PFSK-1 (cell line): Measurements from ENCODE around the gene LHB.

Source experiments
- FOXP2 ChIP-seq: optimal IDR thresholded peaks from 2 replicates; pipeline ENCODE3; 2011; ENCODE audit warnings: borderline replicate concordance, control low read depth, inconsistent platforms; ENCODE audit not compliant: insufficient read depth; ENCODE audit errors: extremely low read length, extremely low read depth
- POLR2AphosphoS5 ChIP-seq: IDR thresholded peaks from 2 replicates; pipeline ENCODE4 v1.6.1; 2012; ENCODE audit warnings: low read depth, mild to moderate bottlenecking, control low read depth, low read length, moderate library complexity
- SIN3A ChIP-seq: IDR thresholded peaks from 2 replicates; pipeline ENCODE4 v1.6.1; 2012; ENCODE audit warnings: mild to moderate bottlenecking, low read length, moderate library complexity, borderline replicate concordance; ENCODE audit not compliant: insufficient read depth
- TAF1 ChIP-seq: IDR thresholded peaks from 2 replicates; pipeline ENCODE4 v1.6.1; 2012; ENCODE audit warnings: low read length, control low read depth, borderline replicate concordance; ENCODE audit not compliant: insufficient read depth
- TF ChIP-seq, protein P1 (sequence below), 2 experiments: IDR thresholded peaks; 2 replicates each; pipeline versions ENCODE4 v1.6.1 to v1.8.0; 2011 to 2012; ENCODE audit warnings: low read depth in 2 of 2, low read length in 2 of 2, control low read depth in 1 of 2, inconsistent platforms in 1 of 2, mild to moderate bottlenecking in 1 of 2, moderate library complexity in 1 of 2; ENCODE audit not compliant: insufficient read depth in 1 of 2

LHB gene

DNA sequence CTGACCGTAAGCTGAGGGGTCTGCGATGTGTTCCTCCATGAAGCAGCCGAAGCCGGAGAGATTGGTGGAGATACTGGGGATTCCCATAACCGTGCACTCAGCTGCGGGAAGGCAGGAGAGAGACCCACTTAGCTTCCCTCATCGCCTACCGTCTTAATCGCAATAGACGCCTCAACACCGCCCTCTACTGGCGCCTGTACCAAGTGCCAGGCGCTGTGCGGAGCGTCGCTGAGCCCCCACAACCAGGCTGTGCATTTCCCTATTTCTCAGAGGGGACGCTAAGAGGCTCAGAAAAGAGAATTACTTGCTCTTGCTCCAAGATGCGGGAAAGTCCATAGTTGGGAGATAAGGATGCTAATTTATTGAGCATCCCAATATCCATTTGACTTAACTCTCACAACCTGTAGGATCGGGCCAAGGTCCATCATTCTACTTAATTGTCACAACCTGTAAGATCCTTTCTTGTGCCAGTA, 45.9 kb downstream of the LHB start:
- TF ChIP-seq POLR2AphosphoS5 (no peak), SIN3A (no peak), FOXP2 (no peak), TAF1 (no peak)
- TF ChIP-seq, protein P1, sequence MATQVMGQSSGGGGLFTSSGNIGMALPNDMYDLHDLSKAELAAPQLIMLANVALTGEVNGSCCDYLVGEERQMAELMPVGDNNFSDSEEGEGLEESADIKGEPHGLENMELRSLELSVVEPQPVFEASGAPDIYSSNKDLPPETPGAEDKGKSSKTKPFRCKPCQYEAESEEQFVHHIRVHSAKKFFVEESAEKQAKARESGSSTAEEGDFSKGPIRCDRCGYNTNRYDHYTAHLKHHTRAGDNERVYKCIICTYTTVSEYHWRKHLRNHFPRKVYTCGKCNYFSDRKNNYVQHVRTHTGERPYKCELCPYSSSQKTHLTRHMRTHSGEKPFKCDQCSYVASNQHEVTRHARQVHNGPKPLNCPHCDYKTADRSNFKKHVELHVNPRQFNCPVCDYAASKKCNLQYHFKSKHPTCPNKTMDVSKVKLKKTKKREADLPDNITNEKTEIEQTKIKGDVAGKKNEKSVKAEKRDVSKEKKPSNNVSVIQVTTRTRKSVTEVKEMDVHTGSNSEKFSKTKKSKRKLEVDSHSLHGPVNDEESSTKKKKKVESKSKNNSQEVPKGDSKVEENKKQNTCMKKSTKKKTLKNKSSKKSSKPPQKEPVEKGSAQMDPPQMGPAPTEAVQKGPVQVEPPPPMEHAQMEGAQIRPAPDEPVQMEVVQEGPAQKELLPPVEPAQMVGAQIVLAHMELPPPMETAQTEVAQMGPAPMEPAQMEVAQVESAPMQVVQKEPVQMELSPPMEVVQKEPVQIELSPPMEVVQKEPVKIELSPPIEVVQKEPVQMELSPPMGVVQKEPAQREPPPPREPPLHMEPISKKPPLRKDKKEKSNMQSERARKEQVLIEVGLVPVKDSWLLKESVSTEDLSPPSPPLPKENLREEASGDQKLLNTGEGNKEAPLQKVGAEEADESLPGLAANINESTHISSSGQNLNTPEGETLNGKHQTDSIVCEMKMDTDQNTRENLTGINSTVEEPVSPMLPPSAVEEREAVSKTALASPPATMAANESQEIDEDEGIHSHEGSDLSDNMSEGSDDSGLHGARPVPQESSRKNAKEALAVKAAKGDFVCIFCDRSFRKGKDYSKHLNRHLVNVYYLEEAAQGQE (IDR thresholded peaks at IDR 0.05; ENCODE audit: insufficient read depth in 1 of 2, low read depth in 2 of 2, low read length in 2 of 2) = no peak

DNA sequence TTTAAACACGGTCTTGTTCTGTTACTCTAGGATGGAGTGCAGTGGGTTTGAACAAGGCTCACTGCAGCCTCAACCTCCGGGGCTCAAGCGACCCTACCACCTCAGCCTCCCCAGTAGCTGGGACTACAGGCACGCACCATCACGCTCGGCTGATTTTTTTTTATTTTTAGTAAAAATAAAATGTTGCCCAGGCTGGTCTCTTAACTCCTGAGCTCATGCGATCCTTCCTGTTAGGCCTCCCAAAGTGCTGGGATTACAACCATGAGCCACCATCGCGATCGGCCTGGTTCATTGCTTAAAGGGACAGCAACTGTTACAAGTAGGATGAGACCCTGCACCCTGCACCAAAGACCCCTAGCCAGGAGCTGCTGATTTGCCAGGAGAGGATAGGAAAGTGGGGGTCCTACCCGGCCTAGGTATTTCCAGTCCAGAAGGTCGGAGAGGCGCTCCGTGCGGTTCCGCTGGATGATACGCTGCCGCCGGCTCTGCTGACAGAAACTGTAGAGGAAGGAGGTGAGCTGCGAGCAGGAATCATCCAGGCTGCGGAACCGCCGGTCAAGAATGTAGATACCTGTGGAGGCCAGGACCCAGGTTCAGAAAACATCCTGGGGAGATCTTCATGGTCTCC, 46.6 kb downstream of the LHB start:
- TF ChIP-seq SIN3A (no peak), TAF1 (no peak), FOXP2 (no peak), POLR2AphosphoS5 (no peak)
- TF ChIP-seq, protein P1 (IDR thresholded peaks at IDR 0.05; ENCODE audit: insufficient read depth in 1 of 2, low read depth in 2 of 2, low read length in 2 of 2) = no peak

DNA sequence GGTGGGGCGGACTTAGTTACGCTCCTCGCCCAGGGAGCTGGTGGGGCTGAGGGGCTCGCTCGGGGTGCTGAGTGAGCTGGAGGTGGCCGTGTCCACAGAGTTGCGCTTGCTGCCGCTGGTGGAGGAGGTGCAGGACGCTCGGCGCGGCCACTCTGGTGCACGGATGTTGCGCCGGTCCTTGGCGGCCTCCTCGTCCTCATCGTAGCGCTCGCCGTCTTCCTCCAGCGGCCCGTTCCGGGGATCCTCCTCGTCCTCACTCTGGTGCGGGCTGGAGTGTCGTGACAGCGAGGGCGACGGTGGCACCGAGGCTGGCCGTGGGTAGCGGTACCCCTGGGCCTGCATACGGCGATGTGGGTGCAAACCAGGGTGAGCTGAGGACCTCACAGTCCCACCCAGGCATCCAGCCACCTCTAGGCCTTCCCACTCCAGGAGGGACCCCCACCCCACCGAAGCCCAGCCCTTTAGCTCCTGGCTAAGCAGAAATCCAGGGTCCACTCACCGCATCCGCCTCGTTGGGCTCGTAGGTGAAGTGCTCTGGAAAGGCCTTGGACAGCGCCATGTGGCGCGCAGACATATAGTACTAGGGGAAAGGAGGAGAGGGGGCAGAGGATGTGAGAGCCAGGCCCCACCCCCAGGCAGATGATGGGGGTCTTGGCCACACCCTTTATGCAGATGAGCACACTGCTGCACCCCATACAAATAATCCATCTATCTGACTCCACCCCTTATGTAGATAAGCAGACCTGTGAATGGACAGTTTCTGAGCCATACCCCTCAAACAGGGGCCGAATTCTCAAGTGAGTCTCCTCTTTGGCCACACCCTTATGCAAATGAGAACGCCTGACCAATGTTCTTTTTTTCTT, 47.4 kb downstream of the LHB start:
- TF ChIP-seq FOXP2 (no peak), POLR2AphosphoS5 (no peak), TAF1 (no peak), SIN3A (no peak)
- TF ChIP-seq, protein P1 (IDR thresholded peaks at IDR 0.05; ENCODE audit: insufficient read depth in 1 of 2, low read depth in 2 of 2, low read length in 2 of 2) = no peak

DNA sequence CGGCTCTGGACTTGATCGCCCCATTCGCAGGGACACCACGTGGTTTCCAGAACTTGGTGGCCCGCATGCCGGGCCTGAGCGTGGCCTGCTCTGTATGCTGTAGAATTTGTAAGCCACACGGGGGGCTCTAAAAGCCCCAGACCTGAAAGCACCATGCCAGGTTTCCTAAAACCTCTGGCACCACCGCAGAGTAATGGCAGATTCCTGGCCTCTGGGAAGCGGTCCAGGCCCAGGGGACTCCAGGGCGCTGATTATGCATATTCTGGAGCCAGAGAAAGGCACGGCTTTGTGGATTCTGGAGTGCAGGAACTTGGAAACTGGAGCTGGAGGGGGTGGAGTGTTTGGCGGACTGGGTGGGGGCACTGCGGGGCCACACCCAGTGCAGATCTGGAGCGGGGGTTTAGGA, 48.1 kb downstream of the LHB start:
- TF ChIP-seq FOXP2 (no peak), POLR2AphosphoS5 (no peak), SIN3A (no peak), TAF1 (no peak)
- TF ChIP-seq, protein P1 (IDR thresholded peaks at IDR 0.05; ENCODE audit: insufficient read depth in 1 of 2, low read depth in 2 of 2, low read length in 2 of 2) = no peak
